Measurements from ENCODE around the gene NACC1.

Gene NACC1

GRCh38 chr19:13117772-13118423 lies at the start of gene NACC1:
NACC1 (plus strand) TSS chr19:13118264; CDS start chr19:13135208, 16,944 bp downstream.
- H3K4me3 ChIP-seq (ENCODE audit: low read depth, low read length), result peak within 1 kb of the TSS; percentile 96
- peak; percentile 54 for DNase-seq (ENCODE audit: low read depth)

GRCh38 chr19:13069415-13070359 lies 48.4 kb upstream of the NACC1 start:
- DNase-seq (ENCODE audit: low read depth), result no peak
- no peak overlapping the region for H3K4me3 ChIP-seq (ENCODE audit: low read depth, low read length)

- no peak overlapping the region for H3K4me3 ChIP-seq (ENCODE audit: low read depth, low read length)
- no peak for DNase-seq (ENCODE audit: low read depth)
These were observed 47.5 kb upstream of the NACC1 start for GRCh38 chr19:13070425-13071140.

GRCh38 chr19:13071444-13072187 lies 46.4 kb upstream of the NACC1 start:
- no peak overlapping the region for H3K4me3 ChIP-seq (ENCODE audit: low read depth, low read length)
- no peak for DNase-seq (ENCODE audit: low read depth)

- H3K4me3 ChIP-seq (ENCODE audit: low read depth, low read length), result no peak overlapping the region
- no peak for DNase-seq (ENCODE audit: low read depth)
These were observed 45.7 kb upstream of the NACC1 start for GRCh38 chr19:13072188-13072908.

- no peak overlapping the region for H3K4me3 ChIP-seq (ENCODE audit: low read depth, low read length)
- no peak for DNase-seq (ENCODE audit: low read depth)
These were observed 44.8 kb upstream of the NACC1 start for GRCh38 chr19:13073263-13073662.

GRCh38 chr19:13074378-13074777 lies 43.7 kb upstream of the NACC1 start:
- DNase-seq (ENCODE audit: low read depth), result no peak
- no peak overlapping the region for H3K4me3 ChIP-seq (ENCODE audit: low read depth, low read length)

GRCh38 chr19:13076320-13076719 lies 41.7 kb upstream of the NACC1 start:
- H3K4me3 ChIP-seq (ENCODE audit: low read depth, low read length), result no peak overlapping the region
- DNase-seq (ENCODE audit: low read depth), result no peak

- H3K4me3 ChIP-seq (ENCODE audit: low read depth, low read length), result no peak overlapping the region
These were observed 41.3 kb upstream of the NACC1 start for GRCh38 chr19:13076787-13077186.

GRCh38 chr19:13077240-13077639 lies 40.8 kb upstream of the NACC1 start:
- DNase-seq (ENCODE audit: low read depth), result no peak

More at GRCh38 chr19:13076787-13077186, 41.3 kb upstream of the NACC1 start:
- no peak for DNase-seq (ENCODE audit: low read depth)

GRCh38 chr19:13078381-13078780 lies 39.7 kb upstream of the NACC1 start:
- no peak overlapping the region for H3K4me3 ChIP-seq (ENCODE audit: low read depth, low read length)
- DNase-seq (ENCODE audit: low read depth), result no peak

More at GRCh38 chr19:13077240-13077639, 40.8 kb upstream of the NACC1 start:
- H3K4me3 ChIP-seq (ENCODE audit: low read depth, low read length), result no peak overlapping the region

- no peak for DNase-seq (ENCODE audit: low read depth)
- H3K4me3 ChIP-seq (ENCODE audit: low read depth, low read length), result no peak overlapping the region
These were observed 39.0 kb upstream of the NACC1 start for GRCh38 chr19:13078897-13079541.

- no peak overlapping the region for H3K4me3 ChIP-seq (ENCODE audit: low read depth, low read length)
- DNase-seq (ENCODE audit: low read depth), result peak; percentile 51
These were observed 38.5 kb upstream of the NACC1 start for GRCh38 chr19:13079542-13079986.

GRCh38 chr19:13082192-13083007 lies 35.7 kb upstream of the NACC1 start:
- no peak for DNase-seq (ENCODE audit: low read depth)
- no peak overlapping the region for H3K4me3 ChIP-seq (ENCODE audit: low read depth, low read length)

- DNase-seq (ENCODE audit: low read depth), result no peak
- H3K4me3 ChIP-seq (ENCODE audit: low read depth, low read length), result no peak overlapping the region
These were observed 35.1 kb upstream of the NACC1 start for GRCh38 chr19:13083008-13083404.

- DNase-seq (ENCODE audit: low read depth), result no peak
- H3K4me3 ChIP-seq (ENCODE audit: low read depth, low read length), result no peak overlapping the region
These were observed 34.4 kb upstream of the NACC1 start for GRCh38 chr19:13083627-13084026.

GRCh38 chr19:13085666-13086065 lies 32.4 kb upstream of the NACC1 start:
- no peak for DNase-seq (ENCODE audit: low read depth)
- no peak overlapping the region for H3K4me3 ChIP-seq (ENCODE audit: low read depth, low read length)

Data from skeletal muscle cell (primary cell).